Measurements from ENCODE around the gene SLC6A20. TPM values are rescaled to one million over a fixed set of nuclear protein-coding genes. Genes with fewer than 3 reads are reported as not detected.

SLC6A20 gene
- polyA plus RNA-seq, 12 donors, result 0.04 to 3.4 (median 0.12) TPM; not detected in 1

GRCh38 chr3:45730409-45731154 is 65.8 kb downstream of the SLC6A20 start:
- DNase-seq, result no peak

DNA sequence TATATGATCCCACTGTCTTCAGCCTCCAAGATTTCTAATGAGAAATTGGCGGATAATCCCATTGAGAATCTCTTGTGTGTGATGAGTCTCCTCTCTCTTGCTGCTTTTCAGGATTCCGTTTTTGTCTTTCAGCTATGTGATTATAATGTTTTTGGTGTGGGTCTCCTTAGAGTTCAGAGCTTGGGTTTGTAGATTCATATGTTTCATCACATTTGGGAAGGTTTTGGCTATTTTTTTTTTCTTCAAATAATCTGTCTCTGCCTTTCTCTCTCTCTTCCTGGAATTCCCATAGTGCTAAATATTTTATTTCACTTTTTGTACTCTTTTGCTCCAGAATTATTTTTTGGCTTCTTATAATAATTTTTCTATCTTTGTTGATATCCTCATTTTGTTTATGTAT is 66.7 kb downstream of the SLC6A20 start:
- no peak for DNase-seq

GRCh38 chr3:45724911-45725310 is 71.4 kb downstream of the SLC6A20 start:
- no peak for DNase-seq

- DNase-seq, result no peak
Observed at GRCh38 chr3:45719655-45720487, 76.5 kb downstream of the SLC6A20 start.

DNA sequence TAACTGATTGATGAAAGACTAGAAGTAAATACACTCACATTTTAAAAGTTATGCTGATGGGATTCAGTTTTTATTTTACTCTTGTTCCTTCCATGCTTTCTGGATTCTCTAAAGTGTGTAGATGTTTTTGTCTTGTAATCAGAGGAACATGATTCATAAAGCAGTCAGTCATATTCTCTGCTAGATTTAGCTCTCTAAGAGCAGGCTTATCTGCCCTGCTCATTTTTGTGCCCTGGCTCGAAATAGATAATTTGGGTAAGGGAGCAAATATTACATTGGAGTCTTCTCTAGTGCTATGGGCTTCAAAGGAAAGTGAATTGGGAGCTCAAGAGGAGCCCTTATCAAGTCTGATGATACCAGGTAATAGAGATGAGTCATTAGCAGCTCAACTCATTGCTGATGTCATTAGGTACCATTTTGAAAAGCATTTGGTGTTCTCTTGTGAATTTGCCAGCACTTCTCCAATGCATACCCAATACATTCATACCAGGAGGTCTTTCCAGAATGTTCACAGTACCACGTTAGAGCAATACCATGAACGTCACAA is 79.5 kb downstream of the SLC6A20 start:
- no peak for DNase-seq

DNA sequence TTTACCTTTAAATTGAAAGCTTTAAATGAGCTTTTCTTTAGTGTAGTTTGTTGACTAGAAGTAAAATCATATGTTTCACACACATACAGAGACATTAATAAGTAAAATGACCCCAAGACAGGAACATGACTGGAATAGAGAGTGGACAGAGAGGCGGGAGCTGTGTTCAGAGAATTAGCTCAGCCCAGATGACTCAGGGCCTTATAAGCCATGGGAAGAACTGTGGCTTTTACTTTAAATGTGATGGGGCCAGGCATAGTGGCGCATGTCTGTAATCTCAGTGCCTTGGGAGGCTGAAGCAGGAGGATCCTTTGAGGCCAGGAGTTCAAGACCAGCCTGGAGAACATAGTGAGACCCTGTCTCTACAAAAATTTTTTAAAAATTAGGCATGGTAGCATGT is 80.4 kb downstream of the SLC6A20 start:
- no peak for DNase-seq

DNA sequence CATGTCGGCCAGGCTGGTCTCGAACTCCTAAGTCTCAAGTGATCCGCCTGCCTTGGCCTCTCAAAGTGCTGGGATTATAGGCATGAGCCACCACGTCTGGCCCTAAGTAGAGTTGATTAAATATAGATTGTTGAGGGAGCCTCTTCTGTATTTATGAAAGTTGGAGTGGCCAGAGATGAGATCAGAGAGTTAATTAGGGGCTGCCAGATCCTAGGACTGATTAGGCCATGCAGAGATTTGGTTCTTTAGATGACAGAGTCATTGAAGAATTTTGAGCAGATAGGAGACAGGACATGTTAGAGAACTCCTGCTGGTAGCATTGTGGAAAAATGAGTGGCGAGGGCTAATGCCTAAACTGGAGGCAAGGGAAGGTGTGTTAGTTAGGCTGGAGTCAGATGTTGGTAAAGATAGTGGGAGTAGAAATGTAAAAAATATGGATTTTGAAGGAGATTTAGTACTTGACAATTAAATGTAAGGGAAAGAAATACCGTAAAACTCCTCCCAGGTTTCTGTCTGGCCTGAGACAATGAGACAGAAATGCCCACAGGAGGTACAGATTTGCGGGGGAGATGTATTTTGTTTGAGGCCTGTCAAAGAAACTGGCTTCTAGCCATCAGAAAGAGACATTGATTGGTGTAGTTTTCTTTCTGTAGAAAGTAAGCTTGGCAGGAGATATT is 83.8 kb downstream of the SLC6A20 start:
- no peak for DNase-seq

GRCh38 chr3:45711931-45712330 is 84.4 kb downstream of the SLC6A20 start:
- no peak for DNase-seq

GRCh38 chr3:45705839-45706808 is 90.2 kb downstream of the SLC6A20 start:
- no peak for DNase-seq

Other genes with a start within 250 kb of the SLC6A20 start
- 10 to 100 TPM in 11 of 12 donors, not detected in 1; 22.1 to 31.0 (median 23.1) TPM for gene LIMD1, start 201.8 kb downstream of the SLC6A20 start, polyA plus RNA-seq (ENCODE audit: insufficient read length in 12 of 12)
- 10 to 100 TPM in 11 of 12 donors, not detected in 1; 21.4 to 41.1 (median 30.9) TPM for gene SACM1L, start 107.1 kb downstream of the SLC6A20 start, polyA plus RNA-seq (ENCODE audit: insufficient read length in 12 of 12)
- 10 to 100 TPM in 11 of 12 donors, not detected in 1; 12.5 to 38.8 (median 18.0) TPM for gene LZTFL1, start 45.6 kb upstream of the SLC6A20 start, polyA plus RNA-seq (ENCODE audit: insufficient read length in 12 of 12)
- gene CCR9, start 90.0 kb upstream of the SLC6A20 start, polyA plus RNA-seq (ENCODE audit: insufficient read length in 12 of 12), result under 1 TPM in 1 of 12 donors, not detected in 11; 0.07 TPM
- under 1 TPM in 10 of 12 donors, not detected in 2; 0.12 to 0.85 (median 0.41) TPM for gene CXCR6, start 146.9 kb upstream of the SLC6A20 start, polyA plus RNA-seq (ENCODE audit: insufficient read length in 12 of 12)
- gene FYCO1, start 199.3 kb upstream of the SLC6A20 start, polyA plus RNA-seq (ENCODE audit: insufficient read length in 12 of 12), result 10 to 100 TPM in 11 of 12 donors, not detected in 1; 20.9 to 44.6 (median 29.6) TPM
- 1 to 10 TPM in 2 of 12 donors, under 1 TPM in 8, not detected in 2; 0.09 to 2.7 (median 0.23) TPM for gene XCR1, start 230.9 kb upstream of the SLC6A20 start, polyA plus RNA-seq (ENCODE audit: insufficient read length in 12 of 12)

All from muscle of arm (tissue), 12 donors.